ENCODE results near the gene IQCB1. TPM values are rescaled to one million over a fixed set of nuclear protein-coding genes. Genes with fewer than 3 reads are reported as not detected.

The IQCB1 gene
- polyA plus RNA-seq, 1 of the 3 experiments (the other 2 are of a cell fraction) = 10.4 TPM

- WGBS (ENCODE audit: low lambda C conversion rate) = 8% methylated on average over 15 of the region's 15 CpGs
- peak overlapping the region; percentile 50 to 63; a peak in 2 of 4 replicates for H3K27ac ChIP-seq (ENCODE audit: low read depth in 2 of 2, low read length in 1 of 2)
- H4K20me1 ChIP-seq (ENCODE audit: insufficient read depth) = no peaks in the 10 kb centered on the region
- POLR2A ChIA-PET = no interaction called here
- no peaks in the 10 kb centered on the region for H3F3A ChIP-seq (replicated peaks; ENCODE audit: insufficient read depth)
- H3K79me2 ChIP-seq (ENCODE audit: insufficient read depth) = peaks cover 14% of the 10 kb centered on the region
- H3K4me2 ChIP-seq = peak overlapping the region; percentile 96
- no peaks in the 10 kb centered on the region for H3K9me2 ChIP-seq
- peaks cover 9 to 15% of the 10 kb centered on the region in 2 experiments for H3K36me3 ChIP-seq (replicated peaks in 1 of 2; ENCODE audit: control insufficient read depth in 1 of 2, insufficient read depth in 2 of 2, low read length in 1 of 2)
- peak overlapping the region; percentile 85 for H3K9ac ChIP-seq
- TF ChIP-seq POLR2AphosphoS5 (IDR thresholded peaks at IDR 0.05; ENCODE audit: low read depth, low read length) = no peak
- no peak for TF ChIP-seq RXRA (IDR thresholded peaks at IDR 0.05; ENCODE audit: borderline replicate concordance, low read depth)
- TF ChIP-seq GABPA (IDR thresholded peaks at IDR 0.05; ENCODE audit: low read depth) = no peak
- TF ChIP-seq USF2 (IDR thresholded peaks at IDR 0.05; ENCODE audit: borderline replicate concordance, low read depth, low read length) = no peak
- TF ChIP-seq JUND (IDR thresholded peaks at IDR 0.05) = no peak
- TF ChIP-seq RCOR1 (IDR thresholded peaks at IDR 0.05; ENCODE audit: low read length) = no peak
- TF ChIP-seq SIN3A (IDR thresholded peaks at IDR 0.05; ENCODE audit: borderline replicate concordance, low read depth, low read length) = no peak
- TF ChIP-seq MEF2A (IDR thresholded peaks at IDR 0.05; ENCODE audit: borderline replicate concordance, low read depth) = no peak
- TF ChIP-seq ZBTB33 (IDR thresholded peaks at IDR 0.05; ENCODE audit: borderline replicate concordance, low read depth) = no peak
- TF ChIP-seq GATA2 (CRISPR knock-in tag; IDR thresholded peaks at IDR 0.05) = no peak
- TF ChIP-seq REST (IDR thresholded peaks at IDR 0.05; ENCODE audit: low read depth, low read length) = no peak
- no peak for TF ChIP-seq IRF3 (IDR thresholded peaks at IDR 0.05; ENCODE audit: low read depth, low read length)
- no peak for TF ChIP-seq FOXM1 (IDR thresholded peaks at IDR 0.05; ENCODE audit: low read depth)
- no peak for TF ChIP-seq TCF12 (IDR thresholded peaks at IDR 0.05)
- H3K4me3 ChIP-seq (ENCODE audit: low read depth in 2 of 2, low read length in 1 of 2) = peak overlapping the region; percentile 82 to 83
- H2AFZ ChIP-seq (ENCODE audit: low read depth) = peak overlapping the region; percentile 97
- no peaks in the 10 kb centered on the region for H3K27me3 ChIP-seq (ENCODE audit: insufficient read depth)
- H3K9me3 ChIP-seq = no peaks in the 10 kb centered on the region
- CTCF ChIA-PET = no interaction called here
- H3K4me1 ChIP-seq (ENCODE audit: control insufficient read depth in 1 of 2, insufficient read depth in 2 of 2, low read depth in 1 of 2, low read length in 1 of 2) = peaks cover 0 to 7% of the 10 kb centered on the region in 2 experiments; a peak in 2 of 4 replicates
- no peak for DNase-seq
Observed at GRCh38 chr3:121834157-121834670, 646 bp downstream of the IQCB1 start.

Measured in SK-N-SH (cell line).